ENCODE data around the gene ZCCHC10.

ZCCHC10 gene

GRCh38 chr5:133054697-133055471 is 28.5 kb upstream of the ZCCHC10 start:
- no peaks in the 10 kb centered on the region for H3F3A ChIP-seq (ENCODE audit: insufficient read depth, low read length)
- H3K9me3 ChIP-seq (ENCODE audit: low read length) = no peaks in the 10 kb centered on the region
- peaks cover 61% of the 10 kb centered on the region for H3K4me1 ChIP-seq (ENCODE audit: insufficient read depth, low read length, severe bottlenecking)
- no peak overlapping the region for H3K9ac ChIP-seq (ENCODE audit: low read length)
- H2AFZ ChIP-seq (ENCODE audit: low read length) = no peak overlapping the region
- no peaks in the 10 kb centered on the region for H3K9me2 ChIP-seq (ENCODE audit: low read depth, low read length)
- H3K4me2 ChIP-seq (ENCODE audit: low read length) = peak overlapping the region; percentile 12; the same call in 1 of the 2 replicates
- H3K79me2 ChIP-seq (ENCODE audit: insufficient read depth, low read length) = peaks cover 83% of the 10 kb centered on the region
- H3K27me3 ChIP-seq (ENCODE audit: insufficient read depth, low read length) = no peaks in the 10 kb centered on the region
- TF ChIP-seq, protein P1, sequence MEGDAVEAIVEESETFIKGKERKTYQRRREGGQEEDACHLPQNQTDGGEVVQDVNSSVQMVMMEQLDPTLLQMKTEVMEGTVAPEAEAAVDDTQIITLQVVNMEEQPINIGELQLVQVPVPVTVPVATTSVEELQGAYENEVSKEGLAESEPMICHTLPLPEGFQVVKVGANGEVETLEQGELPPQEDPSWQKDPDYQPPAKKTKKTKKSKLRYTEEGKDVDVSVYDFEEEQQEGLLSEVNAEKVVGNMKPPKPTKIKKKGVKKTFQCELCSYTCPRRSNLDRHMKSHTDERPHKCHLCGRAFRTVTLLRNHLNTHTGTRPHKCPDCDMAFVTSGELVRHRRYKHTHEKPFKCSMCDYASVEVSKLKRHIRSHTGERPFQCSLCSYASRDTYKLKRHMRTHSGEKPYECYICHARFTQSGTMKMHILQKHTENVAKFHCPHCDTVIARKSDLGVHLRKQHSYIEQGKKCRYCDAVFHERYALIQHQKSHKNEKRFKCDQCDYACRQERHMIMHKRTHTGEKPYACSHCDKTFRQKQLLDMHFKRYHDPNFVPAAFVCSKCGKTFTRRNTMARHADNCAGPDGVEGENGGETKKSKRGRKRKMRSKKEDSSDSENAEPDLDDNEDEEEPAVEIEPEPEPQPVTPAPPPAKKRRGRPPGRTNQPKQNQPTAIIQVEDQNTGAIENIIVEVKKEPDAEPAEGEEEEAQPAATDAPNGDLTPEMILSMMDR (IDR thresholded peaks at IDR 0.05; ENCODE audit: low read length) = no peak
- no peak for TF ChIP-seq EZH2 (IDR thresholded peaks at IDR 0.05; ENCODE audit: borderline replicate concordance, low read length)
- H4K20me1 ChIP-seq (ENCODE audit: insufficient read depth, low read length) = no peaks in the 10 kb centered on the region
- no peak overlapping the region for H3K27ac ChIP-seq (ENCODE audit: low read depth, low read length, poor library complexity, severe bottlenecking)
- H3K36me3 ChIP-seq (ENCODE audit: insufficient read depth, low read length) = peaks cover 45% of the 10 kb centered on the region
- no peak overlapping the region for H3K4me3 ChIP-seq (ENCODE audit: low read depth, low read length, poor library complexity, severe bottlenecking)

DNA sequence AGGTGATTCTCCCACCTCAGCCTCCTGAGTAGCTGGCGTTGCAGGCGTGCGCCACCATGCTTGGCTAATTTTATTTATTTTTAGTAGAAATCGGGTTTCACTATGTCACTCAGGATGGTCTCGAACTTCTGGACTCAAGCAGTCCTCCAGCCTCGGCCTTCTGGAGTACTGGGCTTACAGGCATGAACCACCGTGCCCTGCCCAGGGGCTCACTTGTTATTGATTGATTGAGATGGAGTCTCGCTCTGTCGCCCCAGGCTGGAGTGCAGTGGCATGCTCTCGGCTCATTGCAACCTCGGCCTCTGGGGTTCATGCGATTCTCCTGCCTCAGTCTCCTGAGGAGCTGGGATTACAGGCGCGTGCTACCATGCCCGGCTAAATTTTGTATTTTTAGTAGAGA is 27.1 kb upstream of the ZCCHC10 start:
- peaks cover 70% of the 10 kb centered on the region for H3K79me2 ChIP-seq (ENCODE audit: insufficient read depth, low read length)
- H3K9me2 ChIP-seq (ENCODE audit: low read depth, low read length) = no peaks in the 10 kb centered on the region
- H3K4me1 ChIP-seq (ENCODE audit: insufficient read depth, low read length, severe bottlenecking) = peaks cover 72% of the 10 kb centered on the region
- peak overlapping the region; percentile 96 for H3K4me2 ChIP-seq (ENCODE audit: low read length)
- no peaks in the 10 kb centered on the region for H3K27me3 ChIP-seq (ENCODE audit: insufficient read depth, low read length)
- no peak for TF ChIP-seq EZH2 (IDR thresholded peaks at IDR 0.05; ENCODE audit: borderline replicate concordance, low read length)
- TF ChIP-seq, protein P1 (IDR thresholded peaks at IDR 0.05; ENCODE audit: low read length) = no peak
- H2AFZ ChIP-seq (ENCODE audit: low read length) = no peak overlapping the region
- no peak overlapping the region for H3K27ac ChIP-seq (ENCODE audit: low read depth, low read length, poor library complexity, severe bottlenecking)
- H3K9ac ChIP-seq (ENCODE audit: low read length) = peak overlapping the region; percentile 92; the same call in 1 of the 2 replicates
- peak overlapping the region; percentile 98 for H3K4me3 ChIP-seq (ENCODE audit: low read depth, low read length, poor library complexity, severe bottlenecking)
- H4K20me1 ChIP-seq (ENCODE audit: insufficient read depth, low read length) = no peaks in the 10 kb centered on the region
- H3K9me3 ChIP-seq (ENCODE audit: low read length) = no peaks in the 10 kb centered on the region
- H3K36me3 ChIP-seq (ENCODE audit: insufficient read depth, low read length) = peaks cover 41% of the 10 kb centered on the region
- 0 out of 2 replicates have a peak, but pooled peaks cover 5% of the 10 kb centered on the region for H3F3A ChIP-seq (ENCODE audit: insufficient read depth, low read length)

GRCh38 chr5:133052317-133053175 is 26.2 kb upstream of the ZCCHC10 start:
- TF ChIP-seq, protein P1 (IDR thresholded peaks at IDR 0.05; ENCODE audit: low read length) = no peak
- TF ChIP-seq EZH2 (IDR thresholded peaks at IDR 0.05; ENCODE audit: borderline replicate concordance, low read length) = no peak
- Histone ChIP-seq H4K20me1 (ENCODE audit: insufficient read depth, low read length) (no peaks in the 10 kb centered on the region), H3K9me3 (ENCODE audit: low read length) (no peaks in the 10 kb centered on the region), H3K36me3 (ENCODE audit: insufficient read depth, low read length) (peaks cover 34% of the 10 kb centered on the region), H3K9me2 (ENCODE audit: low read depth, low read length) (no peaks in the 10 kb centered on the region), H3K4me2 (ENCODE audit: low read length) (peak overlapping the region; percentile 96), H3K27me3 (ENCODE audit: insufficient read depth, low read length) (no peaks in the 10 kb centered on the region), H3F3A (ENCODE audit: insufficient read depth, low read length) (0 out of 2 replicates have a peak, but pooled peaks cover 5% of the 10 kb centered on the region), H3K4me1 (ENCODE audit: insufficient read depth, low read length, severe bottlenecking) (peaks cover 67% of the 10 kb centered on the region), H3K9ac (ENCODE audit: low read length) (peak overlapping the region; percentile 92), H2AFZ (ENCODE audit: low read length) (no peak overlapping the region), H3K4me3 (ENCODE audit: low read depth, low read length, poor library complexity, severe bottlenecking) (peak overlapping the region; percentile 98), H3K27ac (ENCODE audit: low read depth, low read length, poor library complexity, severe bottlenecking) (peak overlapping the region; percentile 97), H3K79me2 (ENCODE audit: insufficient read depth, low read length) (peaks cover 61% of the 10 kb centered on the region)

Data from OCI-LY1 (cell line).